Measurements from ENCODE around the gene LEFTY1. TPM values are rescaled to one million over a fixed set of nuclear protein-coding genes. Genes with fewer than 3 reads are reported as not detected.

The LEFTY1 gene
- total and polyA plus RNA-seq, 2 experiments from 2014 or later, result 3.9 to 5.8 TPM

DNA sequence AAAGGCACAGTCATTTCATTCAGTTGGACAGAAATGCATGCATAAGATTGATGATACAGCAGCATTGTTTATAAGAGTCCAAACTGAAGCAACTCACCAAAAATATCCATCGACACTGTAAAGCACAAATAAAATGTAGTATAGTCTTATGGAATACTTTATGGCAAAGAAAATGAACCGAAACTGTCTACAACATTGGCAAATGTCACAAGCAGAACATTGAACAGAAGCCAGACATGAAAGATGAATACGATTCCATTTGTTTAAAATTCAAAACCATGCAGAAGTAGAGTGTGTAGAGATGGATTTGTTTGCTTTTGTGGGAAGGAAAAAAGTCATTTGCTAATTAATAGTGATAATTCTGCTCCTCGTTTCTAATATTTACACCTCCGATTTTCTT is 7.5 kb upstream of the LEFTY1 start:
- no peaks in the 10 kb centered on the region for H3K79me2 ChIP-seq
- no peak overlapping the region for H3K4me3 ChIP-seq
- no peaks in the 10 kb centered on the region for H4K20me1 ChIP-seq (ENCODE audit: insufficient read depth, poor library complexity, severe bottlenecking)
- 84% methylated on average over 5 of the region's 5 CpGs for WGBS (ENCODE audit: low lambda C conversion rate, missing lambda C conversion rate)
- H2AFZ ChIP-seq, result no peak overlapping the region
- no peaks in the 10 kb centered on the region for H3K9me2 ChIP-seq (replicated peaks; ENCODE audit: insufficient read depth)
- H3K27me3 ChIP-seq, result no peaks in the 10 kb centered on the region
- H3K4me2 ChIP-seq, result no peak overlapping the region
- no peaks in the 10 kb centered on the region for H3K36me3 ChIP-seq (replicated peaks; ENCODE audit: insufficient read depth, low read depth)
- DNase-seq (ENCODE audit: low spot score), result no peak
- no peaks in the 10 kb centered on the region for H3K9me3 ChIP-seq (ENCODE audit: low read depth)
- H3K4me1 ChIP-seq (ENCODE audit: insufficient read depth), result peaks cover 2% of the 10 kb centered on the region
- no peak for TF ChIP-seq EZH2 (IDR thresholded peaks at IDR 0.05; ENCODE audit: borderline replicate concordance)
- TF ChIP-seq CTCF (IDR thresholded peaks at IDR 0.05; ENCODE audit: poor library complexity), result no peak
- no peak for TF ChIP-seq EZH2phosphoT487 (IDR thresholded peaks at IDR 0.05; ENCODE audit: low read depth, severe bottlenecking, unreplicated experiment)
- H3K27ac ChIP-seq, result no peak overlapping the region

DNA sequence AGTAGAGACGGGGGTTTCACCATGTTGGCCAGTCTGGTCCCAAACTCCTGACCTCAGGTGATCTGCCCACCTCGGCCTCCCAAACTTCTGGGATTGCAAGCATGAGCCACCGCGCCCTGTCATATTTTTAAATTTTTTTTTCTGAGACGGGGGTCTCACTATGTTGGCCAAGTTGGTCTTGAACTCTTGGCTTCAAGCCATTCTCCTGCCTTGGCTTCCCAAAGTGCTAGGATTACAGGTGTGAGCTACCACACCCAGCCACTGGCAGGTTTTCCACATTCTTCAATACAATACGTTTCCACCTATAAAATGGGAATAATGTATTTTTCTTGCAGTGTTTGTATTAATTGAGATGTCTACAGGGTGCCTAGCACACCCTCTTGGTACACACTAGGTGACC is 3.4 kb upstream of the LEFTY1 start:
- H3K4me2 ChIP-seq, result no peak overlapping the region
- H3K9me3 ChIP-seq (ENCODE audit: low read depth), result no peaks in the 10 kb centered on the region
- no peaks in the 10 kb centered on the region for H3K79me2 ChIP-seq
- no peak overlapping the region for H2AFZ ChIP-seq
- no peak for TF ChIP-seq EZH2 (IDR thresholded peaks at IDR 0.05; ENCODE audit: borderline replicate concordance)
- TF ChIP-seq EZH2phosphoT487 (IDR thresholded peaks at IDR 0.05; ENCODE audit: low read depth, severe bottlenecking, unreplicated experiment), result no peak
- TF ChIP-seq CTCF (IDR thresholded peaks at IDR 0.05; ENCODE audit: poor library complexity), result no peak
- H3K4me1 ChIP-seq (ENCODE audit: insufficient read depth), result peaks cover 8% of the 10 kb centered on the region
- no peaks in the 10 kb centered on the region for H4K20me1 ChIP-seq (ENCODE audit: insufficient read depth, poor library complexity, severe bottlenecking)
- whole genome bisulfite sequencing (ENCODE audit: low lambda C conversion rate, missing lambda C conversion rate), result 99% methylated on average over 6 of the region's 6 CpGs
- no peaks in the 10 kb centered on the region for H3K36me3 ChIP-seq (replicated peaks; ENCODE audit: insufficient read depth, low read depth)
- no peaks in the 10 kb centered on the region for H3K27me3 ChIP-seq
- H3K9me2 ChIP-seq (replicated peaks; ENCODE audit: insufficient read depth), result no peaks in the 10 kb centered on the region
- no peak overlapping the region for H3K4me3 ChIP-seq
- no peak overlapping the region for H3K27ac ChIP-seq
- DNase-seq (ENCODE audit: low spot score), result no peak

GRCh38 chr1:225891229-225891972 is 2.5 kb upstream of the LEFTY1 start:
- Histone ChIP-seq H2AFZ (no peak overlapping the region), H3K27ac (no peak overlapping the region), H4K20me1 (ENCODE audit: insufficient read depth, poor library complexity, severe bottlenecking) (no peaks in the 10 kb centered on the region), H3K4me3 (no peak overlapping the region), H3K36me3 (replicated peaks; ENCODE audit: insufficient read depth, low read depth) (no peaks in the 10 kb centered on the region), H3K79me2 (no peaks in the 10 kb centered on the region), H3K9me2 (replicated peaks; ENCODE audit: insufficient read depth) (no peaks in the 10 kb centered on the region), H3K9me3 (ENCODE audit: low read depth) (no peaks in the 10 kb centered on the region), H3K4me1 (ENCODE audit: insufficient read depth) (peaks cover 8% of the 10 kb centered on the region), H3K4me2 (no peak overlapping the region), H3K27me3 (no peaks in the 10 kb centered on the region)
- TF ChIP-seq EZH2 (IDR thresholded peaks at IDR 0.05; ENCODE audit: borderline replicate concordance) (no peak), CTCF (IDR thresholded peaks at IDR 0.05; ENCODE audit: poor library complexity) (no peak), EZH2phosphoT487 (IDR thresholded peaks at IDR 0.05; ENCODE audit: low read depth, severe bottlenecking, unreplicated experiment) (no peak)
- DNase-seq (ENCODE audit: low spot score), result no peak
- 81% methylated on average over 14 of the region's 14 CpGs for WGBS (ENCODE audit: low lambda C conversion rate, missing lambda C conversion rate)

Measured in hepatocyte (in vitro differentiated cells).